D721Med (cell line): ENCODE results near the gene TMEM236.

ENCODE experiments used
- DNase-seq: peaks from one replicate; pipeline ENCODE4 v3.0.0; 2011; ENCODE audit warnings: low spot score; ENCODE audit not compliant: insufficient read length
- FAIRE-seq: peaks from 2 replicates; lab custom pipeline; 2011; peaks lifted over from hg19 to GRCh38; lab: Jason Lieb, UNC
- CTCF ChIP-seq: IDR thresholded peaks from 2 replicates; pipeline ENCODE4 v1.5.1; 2012; ENCODE audit warnings: mild to moderate bottlenecking, control low read depth; ENCODE audit not compliant: insufficient read depth; ENCODE audit errors: missing control alignments

TMEM236 gene

DNA sequence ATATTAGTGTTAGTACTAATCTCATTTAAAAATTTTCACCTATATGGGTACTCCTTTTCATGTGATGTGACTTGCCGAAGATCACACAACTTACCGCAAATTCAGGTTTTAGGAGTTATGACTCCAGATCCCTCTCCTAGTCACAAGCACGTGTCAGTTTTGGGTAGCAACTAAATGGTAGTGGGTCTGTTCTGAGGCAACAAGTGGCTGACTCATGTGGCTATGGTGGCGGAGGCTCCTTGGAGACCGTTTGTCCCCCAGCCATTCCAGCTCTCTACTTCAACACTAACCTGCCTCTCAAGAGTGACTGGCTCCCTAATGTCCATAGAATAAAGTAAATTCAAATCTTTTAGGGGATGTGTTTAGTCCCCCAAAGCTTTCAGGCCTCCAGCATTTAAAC lies 96.6 kb downstream of the TMEM236 start:
- no peak for TF ChIP-seq CTCF
- DNase-seq, result no peak
- no peak for FAIRE-seq
